LHCN-M2 (cell line): ENCODE data around the gene UBN1. TPM values are rescaled to one million over a fixed set of nuclear protein-coding genes. Genes with fewer than 3 reads are reported as not detected.

Experiments
- DNase-seq: peaks from one replicate; pipeline ENCODE4 v3.0.0-alpha.2; 2012; ENCODE audit warnings: low read depth
- total RNA-seq: library from RNA; depleted of rRNA; stranded (reverse); fragments of >200 nt; gene quantifications from 2 replicates; pipeline ENCODE4 v1.2.3, GENCODE V29; 2014

The UBN1 gene
- total RNA-seq, 1 experiment from 2014 or later, result 27.6 TPM

DNA sequence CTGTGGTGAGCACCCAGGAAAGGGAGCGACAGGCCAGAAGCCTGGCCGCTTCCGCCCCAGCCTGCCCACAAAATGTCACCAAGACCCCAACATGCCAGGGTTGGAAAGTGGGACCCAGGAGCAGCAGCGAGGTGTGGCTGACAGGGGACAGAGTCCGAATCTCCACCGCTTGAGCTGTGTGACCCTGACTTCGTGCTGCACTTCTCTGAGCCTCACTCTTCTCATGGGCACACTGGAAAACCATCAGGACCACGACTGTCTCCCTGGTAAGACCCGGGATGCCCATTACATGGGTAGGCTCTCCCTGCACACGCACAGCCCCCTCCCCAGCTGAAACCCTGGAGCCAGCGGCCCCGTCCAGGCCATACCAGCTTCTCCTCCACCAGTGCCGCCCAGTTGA lies 54.8 kb downstream of the UBN1 start:
- no peak for DNase-seq

DNA sequence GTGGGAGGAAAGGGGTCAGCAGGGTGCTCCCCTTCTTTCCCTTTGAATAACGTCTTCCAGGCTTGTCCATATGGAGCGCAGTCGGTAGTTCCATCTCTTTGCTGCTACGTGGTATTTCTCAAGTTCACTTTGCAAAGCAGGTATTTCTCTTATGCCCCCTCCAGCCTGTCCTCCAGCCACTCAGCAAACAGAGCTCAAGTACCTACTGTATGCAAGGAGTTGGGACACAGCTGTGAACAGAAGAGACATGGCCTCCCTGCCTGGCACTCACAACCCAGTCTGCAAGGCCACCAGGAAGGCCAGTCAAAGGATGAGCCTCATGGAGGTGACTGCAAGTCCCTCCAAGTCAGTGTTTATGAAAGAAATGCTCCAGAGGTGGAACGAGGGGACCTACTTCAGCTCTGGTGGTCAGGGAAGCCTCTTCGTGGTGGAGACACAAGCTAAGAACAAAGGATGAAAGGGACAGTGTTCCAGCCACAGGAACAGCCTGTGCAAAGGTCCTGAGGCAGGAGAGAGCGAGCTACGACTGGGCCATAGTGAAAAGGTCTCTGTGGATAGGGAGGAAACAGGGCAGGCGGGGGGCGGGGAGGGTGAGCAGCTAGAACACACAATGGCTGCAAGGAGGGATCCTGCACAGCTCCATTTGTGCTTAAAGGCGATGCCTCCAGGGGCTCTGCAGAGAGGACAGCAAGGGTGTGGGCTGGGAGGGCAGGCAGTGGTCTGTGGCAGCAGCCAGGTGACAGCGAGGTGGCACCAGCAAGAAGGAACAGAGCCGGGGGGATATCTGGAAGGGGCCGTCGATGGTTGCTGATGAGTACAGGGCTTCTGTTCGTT lies 57.0 kb downstream of the UBN1 start:
- DNase-seq, result no peak

DNA sequence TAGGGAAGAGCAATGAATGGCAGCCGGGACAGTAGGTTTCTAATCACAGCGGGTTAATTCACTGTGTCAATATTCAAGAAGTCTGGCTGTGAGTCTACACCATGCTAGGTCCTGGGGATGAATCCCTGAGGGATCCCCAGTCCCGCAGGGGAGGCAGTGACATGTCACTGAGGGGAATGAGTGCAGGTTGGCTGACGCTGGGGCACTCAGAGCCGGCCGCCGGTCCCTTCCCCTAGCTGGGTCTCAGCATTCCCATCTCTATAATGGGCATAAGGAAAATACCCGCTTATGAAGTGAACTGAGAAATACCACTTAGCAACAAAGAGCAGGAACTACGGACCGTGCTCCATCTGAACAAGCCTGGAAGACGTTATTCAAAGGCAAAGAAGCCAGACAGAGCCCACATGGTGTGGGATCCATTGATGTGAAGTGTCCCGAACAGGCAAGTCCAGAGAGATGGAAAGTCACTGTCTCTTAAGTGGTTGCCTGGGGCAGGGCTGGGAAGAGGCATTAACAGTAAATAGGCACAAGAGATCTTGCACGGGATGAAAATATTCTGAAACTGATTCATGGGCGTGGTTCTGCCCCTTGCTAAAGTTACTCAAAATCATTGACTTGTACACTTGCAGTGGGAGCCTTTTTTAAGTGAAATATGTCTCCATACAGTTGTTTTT lies 57.8 kb downstream of the UBN1 start:
- DNase-seq, result no peak

DNA sequence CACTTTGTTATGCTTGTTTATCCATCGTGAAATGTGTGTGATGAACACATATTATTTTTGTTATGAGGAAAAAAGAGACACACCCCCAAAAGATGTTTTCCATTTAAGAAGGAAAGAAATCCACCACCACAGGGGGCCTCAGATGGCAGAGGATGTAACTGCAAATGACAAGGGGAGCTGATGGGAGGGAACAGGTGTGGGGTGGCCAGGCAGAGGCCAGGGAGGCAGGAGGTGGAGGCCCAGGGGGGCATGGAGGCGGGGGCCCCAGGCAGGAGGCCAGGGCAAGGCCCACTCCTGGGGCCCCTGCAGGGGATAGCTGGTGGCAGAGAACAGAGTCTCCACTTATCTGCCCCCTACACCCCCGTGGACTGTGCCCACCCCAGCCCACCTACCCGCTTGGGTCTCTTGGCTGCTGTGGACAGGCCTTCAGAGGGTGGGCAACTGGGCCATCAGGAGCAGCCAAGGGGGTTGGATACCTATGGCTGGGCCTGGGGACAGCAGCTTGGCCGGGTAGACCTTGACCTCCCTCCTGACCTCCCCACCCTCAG lies 61.6 kb downstream of the UBN1 start:
- DNase-seq, result peak; percentile 50

DNA sequence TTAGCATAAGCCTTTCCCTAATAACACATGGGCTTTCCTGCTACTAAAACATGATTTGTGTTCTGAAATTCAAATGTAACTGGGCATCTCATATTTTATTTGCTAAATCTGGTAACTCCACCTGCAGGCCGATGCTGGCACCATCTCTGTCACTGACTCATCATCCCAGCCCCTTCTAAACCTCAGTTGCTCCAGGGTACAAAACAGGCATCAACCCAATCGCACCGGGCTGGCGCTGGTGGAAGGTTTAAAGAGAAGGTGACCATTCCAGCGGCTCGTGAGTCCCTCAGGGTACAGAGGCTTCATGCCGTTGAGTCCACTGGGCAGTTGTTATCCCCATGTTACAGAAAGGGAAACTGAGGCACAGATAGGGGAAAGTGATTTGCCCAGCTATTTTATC lies 62.5 kb downstream of the UBN1 start:
- no peak for DNase-seq

DNA sequence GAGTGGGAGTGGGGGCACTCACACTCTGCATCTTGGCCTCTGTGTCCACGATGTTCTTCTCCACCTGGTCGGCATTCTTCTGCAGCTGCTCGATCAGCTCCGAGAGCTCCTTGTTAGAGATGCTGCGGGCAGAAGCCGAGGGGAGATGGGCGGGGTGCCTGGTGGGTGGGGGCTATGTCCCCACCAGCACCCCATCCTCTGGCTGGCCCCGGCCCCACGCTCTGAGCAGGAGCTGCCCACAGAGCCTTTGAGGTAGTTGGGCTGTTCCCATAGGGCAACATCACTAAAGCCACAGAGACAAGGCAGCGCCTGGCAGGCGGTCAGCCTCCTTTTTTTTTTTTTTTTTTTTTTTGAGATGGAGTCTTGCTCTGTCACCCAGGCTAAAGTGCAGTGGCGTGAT lies 63.5 kb downstream of the UBN1 start:
- no peak for DNase-seq

DNA sequence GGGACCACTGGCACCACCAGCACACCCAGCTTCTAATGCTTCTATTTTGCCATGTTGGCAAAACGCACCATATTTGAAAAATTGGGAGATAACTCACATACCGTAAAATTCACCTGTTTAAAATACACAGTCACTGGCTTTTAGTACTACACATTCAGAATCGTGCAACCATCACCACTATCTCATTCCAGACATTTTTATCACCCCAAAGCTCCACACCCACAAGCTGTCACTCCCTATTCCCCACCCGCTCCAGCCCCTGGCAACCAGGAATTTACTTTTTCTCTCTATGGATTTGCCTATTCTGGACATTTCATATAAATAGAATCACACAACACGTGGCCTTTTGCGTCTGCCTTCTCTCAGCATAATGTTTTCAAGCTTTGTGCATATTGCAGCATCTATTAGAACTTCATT lies 64.7 kb downstream of the UBN1 start:
- DNase-seq, result peak; percentile 50

DNA sequence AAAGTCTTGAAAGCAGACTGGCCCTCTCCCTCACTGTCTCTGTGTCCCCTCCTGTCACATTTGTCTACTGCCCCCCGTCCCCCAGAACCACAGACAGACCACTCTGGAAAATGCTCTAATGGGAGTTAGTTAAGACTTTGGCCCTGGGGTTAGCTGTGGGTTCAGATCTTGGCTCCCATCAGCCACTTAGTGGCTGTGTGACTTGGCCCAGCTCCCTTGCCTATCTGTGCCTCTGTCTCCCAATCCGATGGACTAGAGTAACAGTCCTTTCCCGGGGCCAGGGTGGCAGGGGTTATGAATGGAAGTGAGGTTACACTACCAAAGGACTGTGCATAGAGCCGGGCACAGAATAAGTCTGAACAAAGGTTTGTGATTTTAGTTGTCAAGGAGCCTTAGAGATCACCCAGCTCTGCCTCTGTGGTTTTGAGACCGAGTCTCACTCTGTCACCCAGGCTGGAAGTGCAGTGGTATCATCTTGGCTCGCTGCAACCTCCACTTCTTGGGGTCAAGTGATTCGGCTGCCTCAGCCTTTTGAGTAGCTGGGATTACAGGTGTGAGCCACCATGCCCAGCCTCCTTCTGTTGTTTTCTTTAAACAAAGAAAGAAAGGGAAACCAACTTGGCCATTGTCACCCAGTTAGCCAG lies 66.0 kb downstream of the UBN1 start:
- DNase-seq, result no peak

DNA sequence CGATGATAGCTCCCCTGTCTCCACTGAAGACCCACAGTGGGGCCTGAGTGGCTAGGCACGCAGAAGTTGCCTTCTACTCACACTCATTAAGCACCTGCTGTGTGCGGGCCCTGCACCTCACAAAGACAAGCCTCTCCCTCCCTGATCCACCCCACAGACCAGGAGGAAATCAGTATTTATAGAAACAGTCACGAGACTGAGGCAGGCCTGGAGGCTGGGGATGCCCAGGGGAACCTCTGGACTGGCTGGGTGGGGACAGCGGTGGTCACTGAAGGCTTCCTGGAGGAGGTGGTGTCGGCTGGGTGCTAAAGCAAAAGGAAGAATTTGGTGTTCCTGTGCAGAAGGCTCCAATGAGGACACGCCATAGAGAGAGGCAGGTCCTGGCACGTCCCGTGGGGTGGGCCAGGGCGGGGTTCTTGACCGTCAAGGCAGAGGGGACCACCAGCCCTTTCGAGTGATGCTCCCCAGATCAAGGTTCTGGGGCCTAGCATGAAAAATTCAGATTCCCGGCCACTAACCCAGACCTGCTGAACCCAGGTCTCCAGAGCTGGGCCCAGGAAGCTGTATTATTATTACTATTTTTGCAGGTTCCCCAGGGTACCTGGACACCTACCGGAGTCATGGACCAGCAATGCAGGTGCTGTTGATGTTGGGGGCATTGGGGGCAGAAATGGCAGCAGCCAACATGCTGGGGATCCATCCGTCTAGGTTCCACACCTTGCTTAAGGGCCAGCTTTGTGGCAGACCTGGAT lies 66.7 kb downstream of the UBN1 start:
- no peak for DNase-seq

DNA sequence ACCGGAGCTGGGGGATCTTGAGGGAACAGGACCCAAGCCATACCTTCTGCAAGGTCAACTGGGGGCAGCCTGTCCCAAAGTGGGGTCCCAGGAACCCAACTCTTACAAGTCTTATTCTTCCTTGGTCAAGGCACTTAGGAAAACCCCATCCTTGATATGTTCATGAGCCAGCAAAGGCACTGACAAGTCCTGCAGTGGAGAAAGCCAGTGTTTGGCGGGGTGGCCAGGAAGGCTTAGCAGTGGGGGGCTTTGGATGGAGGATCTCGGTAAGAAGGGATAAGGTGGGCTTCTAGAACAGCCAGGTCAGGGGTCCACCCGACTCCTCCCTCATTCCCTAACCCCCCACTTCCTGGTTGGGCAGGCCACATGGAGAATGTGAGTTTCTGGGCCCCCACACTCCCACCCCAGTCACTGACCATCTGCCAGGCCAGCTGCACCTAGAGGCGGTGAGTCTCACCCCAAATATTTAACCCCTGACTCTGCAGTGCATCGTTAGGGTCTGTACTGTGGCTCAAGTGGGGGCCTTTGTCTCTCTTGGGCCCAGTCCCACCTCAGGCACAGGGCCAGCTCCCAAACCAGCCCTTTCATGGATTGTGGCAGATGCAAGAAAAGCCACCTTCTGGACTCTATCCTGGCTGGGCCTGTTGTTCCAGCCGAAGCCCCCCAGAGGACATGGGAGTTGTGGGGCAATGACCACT lies 67.4 kb downstream of the UBN1 start:
- DNase-seq, result peak; percentile 50

DNA sequence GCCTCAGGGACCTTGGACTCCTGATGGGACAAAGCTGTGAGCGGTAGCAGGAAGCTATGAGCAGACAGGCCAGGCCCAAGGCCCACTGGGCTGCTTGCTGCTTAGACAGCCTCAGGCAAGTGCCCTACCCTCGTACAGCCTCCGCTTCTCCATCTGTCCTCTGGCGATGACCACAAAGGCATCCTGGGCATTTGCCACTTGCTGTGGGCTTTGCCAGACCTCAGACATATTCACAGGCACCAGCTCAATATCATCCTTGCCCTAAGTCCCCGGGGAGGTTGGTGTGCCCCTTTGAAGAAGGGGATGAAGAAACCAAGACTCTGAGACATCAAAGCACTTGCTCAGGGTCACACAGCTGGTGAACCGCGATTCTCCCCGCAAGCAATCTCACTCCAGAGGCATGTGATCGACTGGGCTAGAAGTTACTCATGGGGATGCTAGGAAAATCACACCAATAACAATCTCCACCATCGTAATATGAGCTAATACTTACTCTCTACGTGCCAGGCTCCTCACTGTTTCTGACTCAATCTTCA lies 68.0 kb downstream of the UBN1 start:
- peak; percentile 100 for DNase-seq

DNA sequence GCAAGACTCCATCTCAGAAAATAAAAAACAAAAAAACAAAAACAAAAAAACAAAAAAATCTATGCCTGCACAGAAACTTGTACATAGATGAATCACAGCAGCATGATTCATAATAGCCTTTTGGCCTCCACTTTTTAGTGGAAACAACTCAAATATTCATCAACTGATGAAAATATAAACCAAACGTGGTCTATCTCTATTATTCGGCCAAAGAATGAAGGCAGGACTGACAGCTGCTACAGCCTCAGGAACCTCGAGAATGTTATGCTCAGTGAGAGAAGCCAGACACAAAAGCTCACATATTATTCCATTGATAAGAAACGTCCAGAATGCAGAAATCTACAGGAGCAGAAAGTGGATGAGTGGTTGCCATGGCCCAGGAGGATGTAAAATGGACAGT lies 69.8 kb downstream of the UBN1 start:
- DNase-seq, result peak; percentile 79

DNA sequence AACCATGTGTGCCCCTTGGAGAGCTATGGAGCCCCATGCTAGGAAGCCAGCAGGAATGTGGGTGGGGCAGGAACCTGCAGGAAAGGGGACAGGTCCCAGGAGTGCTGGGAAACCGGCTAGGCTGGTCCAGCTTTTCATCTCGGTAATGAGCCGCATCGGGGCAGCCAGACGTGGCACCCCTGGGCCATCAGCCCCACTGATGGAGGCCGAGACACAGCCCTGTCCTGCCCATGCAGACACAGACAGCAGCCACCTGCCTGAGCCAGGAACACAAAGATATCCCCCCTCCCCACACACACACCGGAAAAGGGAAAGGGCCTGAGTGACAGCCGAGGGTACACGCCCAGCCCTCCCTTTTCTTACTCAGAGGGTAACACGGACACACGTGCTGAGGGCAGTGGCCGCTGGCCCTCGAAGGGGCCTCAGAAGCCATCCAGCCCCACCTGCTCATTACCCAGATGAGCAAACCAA lies 71.5 kb downstream of the UBN1 start:
- DNase-seq, result no peak

DNA sequence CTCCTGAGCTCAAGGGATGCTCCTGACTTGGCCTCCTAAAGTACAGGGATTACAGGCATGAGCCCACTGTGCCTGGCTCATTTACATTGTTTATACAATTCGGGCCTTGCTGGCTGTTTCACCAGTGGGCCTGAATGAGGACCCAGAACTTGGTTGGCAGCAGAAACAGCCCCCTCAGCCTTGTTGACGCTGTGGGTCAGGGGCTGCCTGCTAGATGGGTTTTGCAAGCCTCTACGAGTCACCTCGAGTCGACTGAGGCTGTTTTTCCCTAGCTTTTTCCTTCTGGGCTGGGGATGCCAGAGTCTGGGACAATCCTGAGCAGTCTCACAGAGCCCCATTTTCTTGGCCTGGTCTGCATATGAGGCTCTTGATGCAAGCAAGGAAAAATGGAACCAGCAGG lies 73.5 kb downstream of the UBN1 start:
- no peak for DNase-seq

DNA sequence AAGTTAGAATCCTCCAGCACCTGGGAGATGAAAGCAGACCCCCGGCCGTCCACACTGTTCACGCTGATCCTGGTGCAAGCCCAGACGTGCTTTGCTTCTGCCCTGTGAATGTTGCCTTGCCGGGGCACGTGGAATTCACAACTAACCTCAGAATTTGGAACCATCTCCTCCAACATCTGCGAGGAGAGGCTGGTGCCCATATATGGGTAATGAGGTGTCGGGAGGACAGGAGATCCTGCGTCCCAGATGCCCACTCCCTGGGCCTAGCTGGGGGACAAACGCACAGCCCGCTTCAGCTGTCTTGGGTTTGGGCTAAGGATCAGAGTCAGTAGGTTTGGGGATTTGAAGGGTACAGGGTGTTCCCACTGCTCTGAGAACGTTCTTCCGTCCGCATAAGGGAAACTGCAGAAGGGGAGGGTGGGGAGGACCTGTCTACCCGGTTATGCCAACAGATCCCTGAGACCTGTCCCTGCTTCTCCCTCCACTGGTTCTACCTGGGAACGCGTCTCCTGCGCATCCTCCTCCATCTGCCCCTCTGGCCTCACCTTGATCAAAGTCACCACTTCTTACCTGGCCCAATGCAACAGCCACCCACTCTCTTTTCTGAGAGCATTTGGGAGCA lies 75.6 kb downstream of the UBN1 start:
- no peak for DNase-seq

DNA sequence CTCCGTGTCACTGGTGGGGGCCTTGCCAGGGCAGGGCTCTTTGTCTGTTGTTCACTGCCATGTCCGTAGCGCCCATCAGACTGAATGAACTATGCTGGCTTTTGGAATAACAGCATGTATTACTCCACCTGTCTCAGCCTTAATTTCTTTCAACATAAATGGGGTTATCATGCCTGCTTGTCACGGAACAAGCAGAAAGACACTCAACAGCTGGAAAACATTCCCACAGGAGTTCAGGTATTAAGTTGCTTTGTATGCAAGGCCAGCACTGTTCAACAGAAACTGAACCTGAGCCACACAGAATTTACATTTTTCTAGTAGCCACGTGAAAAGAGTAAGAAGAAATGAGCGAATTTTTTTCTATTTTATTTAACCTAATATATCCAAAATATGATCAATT lies 76.6 kb downstream of the UBN1 start:
- DNase-seq, result no peak

DNA sequence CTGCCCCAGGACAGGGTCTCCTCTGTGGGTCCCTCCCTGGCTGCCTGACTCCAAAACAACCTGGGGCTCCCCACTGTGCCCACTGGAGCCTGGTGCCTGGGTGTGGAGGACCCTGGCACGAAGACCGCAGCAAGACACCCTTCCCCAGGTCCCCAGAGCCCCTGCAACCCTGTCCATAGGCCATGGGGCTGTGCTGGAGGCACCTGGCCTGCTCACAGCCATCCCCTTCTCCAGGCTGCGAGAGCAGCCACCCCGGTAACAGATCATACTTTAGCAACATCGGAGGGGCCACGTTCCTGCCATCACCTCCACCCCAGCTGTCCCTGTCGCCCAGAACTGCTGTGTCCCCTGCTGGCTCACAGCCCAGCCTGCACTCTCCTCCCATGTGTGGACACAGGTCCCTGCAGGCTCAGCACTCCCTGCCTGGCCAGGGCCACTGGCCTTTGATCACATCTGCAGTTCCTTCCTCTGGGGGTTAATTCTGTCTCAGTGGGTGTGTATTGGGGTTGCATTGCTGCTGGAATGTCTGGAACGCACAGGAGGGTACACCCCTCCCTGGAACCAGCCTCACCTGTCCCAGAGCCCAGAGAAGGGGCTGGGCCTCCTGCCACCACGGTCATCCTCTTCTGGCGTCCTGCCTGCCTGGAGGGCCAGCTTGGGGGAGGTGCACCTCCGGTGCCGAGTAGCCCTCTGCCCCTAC lies 77.5 kb downstream of the UBN1 start:
- no peak for DNase-seq

DNA sequence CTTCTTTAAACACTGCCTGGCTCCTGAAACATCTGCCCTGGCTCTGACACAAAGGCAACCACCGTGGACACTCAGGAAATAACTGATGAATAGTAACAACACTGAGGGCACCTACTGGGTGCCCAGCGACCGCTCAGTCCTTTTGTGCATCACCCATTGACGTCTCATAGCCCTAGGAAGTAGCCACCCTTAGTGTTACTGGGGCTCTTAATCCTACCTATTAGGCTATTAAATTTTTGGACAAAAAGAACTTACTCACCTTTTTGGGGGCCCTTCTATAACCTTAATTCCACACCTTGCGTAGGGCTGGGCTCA lies 78.0 kb downstream of the UBN1 start:
- DNase-seq, result no peak

DNA sequence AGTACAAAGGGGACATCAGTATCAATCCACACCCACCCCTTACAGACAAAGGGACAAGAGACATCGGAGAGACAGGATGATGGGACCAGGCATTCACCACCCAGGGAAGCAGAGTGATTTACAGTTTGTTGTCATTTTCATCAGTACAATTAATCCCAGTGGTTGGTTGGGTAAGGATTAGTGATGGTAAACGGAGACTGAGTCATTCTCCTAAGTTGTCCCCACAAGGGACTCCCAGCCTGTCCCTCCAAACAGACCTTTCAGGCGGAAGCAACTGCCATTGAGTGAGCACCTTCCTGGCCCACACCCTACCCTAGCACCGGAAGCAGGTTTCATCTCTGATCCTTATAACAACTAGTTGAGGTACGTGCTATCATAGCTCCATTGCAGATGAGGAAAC lies 78.5 kb downstream of the UBN1 start:
- no peak for DNase-seq

DNA sequence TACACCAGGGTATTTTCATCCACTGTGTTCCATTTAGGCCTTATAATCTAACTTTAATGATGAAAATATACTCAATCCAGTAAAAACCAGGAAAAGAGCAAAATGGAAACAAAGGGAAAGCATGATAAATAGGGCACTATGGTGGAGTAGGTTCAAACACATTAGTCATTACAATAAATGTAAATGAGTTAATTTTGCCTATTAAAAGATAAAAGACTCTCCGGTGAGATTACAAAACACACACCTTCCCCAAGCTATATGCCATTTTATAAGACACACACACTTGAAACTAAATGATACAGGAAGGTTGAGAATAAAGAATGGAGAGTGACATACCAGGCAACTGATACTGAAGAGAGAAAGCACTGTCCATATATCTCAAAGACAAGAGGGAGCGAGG lies 79.6 kb downstream of the UBN1 start:
- no peak for DNase-seq
